Activated CD8-positive, alpha-beta memory T cell treated with anti-CD3 and anti-CD28 coated beads, Interleukin-2, amount 10 ng/mL, durations not matched to agents 7 days and 5 days (primary cell): ENCODE results near the gene OR8A1. TPM values are rescaled to one million over a fixed set of nuclear protein-coding genes. Genes with fewer than 3 reads are reported as not detected.

ENCODE experiments used
- ATAC-seq: fragments of 150-1000 bp; cut with Tn5 transposase; one replicate; pipeline ENCODE4 v1.10.0; 2021; ENCODE audit warnings: moderate library complexity
- CTCF ChIA-PET: fragments of 350-600 bp; sonication (Branson Sonifier 250); formaldehyde crosslinking; loops from one replicate; lab custom pipeline; 2021; ENCODE audit warnings: antibody characterized with exemption; lab: Charles Lee
- DNase-seq: peaks from one replicate; pipeline ENCODE4 v3.0.0-alpha.2; 2020
- H3K27ac Mint-ChIP-seq: one replicate; pipeline ENCODE4 v1.8.0; 2021; ENCODE audit warnings: mild to moderate bottlenecking, mixed read lengths
- H3K27me3 Mint-ChIP-seq: one replicate; pipeline ENCODE4 v1.8.0; 2021; ENCODE audit warnings: mixed read lengths
- H3K36me3 Mint-ChIP-seq: one replicate; pipeline ENCODE4 v1.8.0; 2021; ENCODE audit warnings: mild to moderate bottlenecking, mixed read lengths
- H3K4me1 Mint-ChIP-seq: one replicate; pipeline ENCODE4 v1.8.0; 2021; ENCODE audit warnings: mixed read lengths
- H3K4me3 Mint-ChIP-seq: one replicate; pipeline ENCODE4 v1.8.0; 2021; ENCODE audit warnings: mild to moderate bottlenecking, moderate library complexity, mixed read lengths
- H3K9me3 Mint-ChIP-seq: one replicate; pipeline ENCODE4 v1.8.0; 2022; ENCODE audit warnings: low read depth, mixed read lengths
- total RNA-seq, 2 experiments: library from RNA; stranded (reverse); gene quantifications; one replicate each; pipeline ENCODE4 v1.2.3, GENCODE V29; 2021

OR8A1 gene
- total RNA-seq, 2 experiments from 2014 or later = not detected

DNA sequence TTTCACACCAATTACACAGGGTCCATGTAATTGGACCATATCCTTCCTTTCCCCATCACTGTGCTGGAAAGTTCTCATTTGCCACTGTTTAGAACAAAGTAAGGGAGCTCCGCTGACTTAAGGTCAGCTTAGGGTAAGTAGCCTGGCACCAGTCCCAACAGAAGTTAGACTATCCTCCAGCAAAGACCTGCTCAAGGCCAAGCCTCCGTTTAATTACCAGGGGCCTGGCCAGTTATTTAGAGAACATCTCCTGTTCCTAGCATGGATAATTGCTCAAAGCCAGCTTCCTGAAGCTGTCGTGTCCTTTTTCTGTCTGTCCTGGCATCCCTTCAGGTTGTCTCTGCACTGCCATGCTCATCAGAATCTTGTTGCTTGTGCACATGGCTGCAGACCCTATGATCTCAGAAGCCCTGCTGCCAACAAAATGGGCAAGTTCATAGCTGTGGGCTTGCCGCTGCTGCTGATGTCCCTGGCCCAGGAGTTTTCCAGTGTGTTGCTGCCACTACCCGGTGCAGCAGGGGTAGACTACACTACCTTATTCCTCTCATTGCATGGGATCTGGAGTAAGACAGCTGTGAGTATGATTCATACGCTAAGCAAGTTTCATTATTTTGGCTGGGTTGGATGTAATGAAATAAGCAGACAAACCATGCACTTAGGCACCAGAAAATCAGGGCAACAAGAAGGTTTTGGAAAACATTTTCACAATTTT, 8.1 kb downstream of the OR8A1 start:
- Mint-ChIP-seq H3K27me3 (no peaks in the 10 kb centered on the region), H3K27ac (no peak overlapping the region), H3K4me3 (no peak overlapping the region), H3K36me3 (no peaks in the 10 kb centered on the region), H3K9me3 (no peaks in the 10 kb centered on the region), H3K4me1 (no peaks in the 10 kb centered on the region)
- DNase-seq (no peak), ATAC-seq (no peak)
- CTCF ChIA-PET = no interaction called here

DNA sequence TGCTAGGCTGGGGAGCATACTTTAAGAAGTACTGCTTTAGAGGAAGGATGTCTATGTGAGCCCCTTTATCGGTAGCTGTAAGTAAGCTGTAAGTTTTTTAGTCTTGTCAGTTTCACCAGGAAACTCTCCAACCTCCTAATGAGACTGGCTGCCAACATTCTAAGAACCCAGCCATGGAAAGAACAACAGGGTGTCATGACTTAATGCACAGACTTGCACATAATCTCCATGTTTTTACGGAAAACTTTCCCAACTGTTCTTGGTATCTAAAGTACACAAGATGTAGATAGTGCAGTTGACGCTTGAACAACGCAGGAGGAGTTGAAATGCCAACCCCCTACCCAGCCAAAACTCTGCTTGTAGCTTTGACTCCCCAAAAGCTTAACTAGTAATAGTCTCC, 9.0 kb downstream of the OR8A1 start:
- H3K27ac Mint-ChIP-seq = no peak overlapping the region
- no peaks in the 10 kb centered on the region for H3K27me3 Mint-ChIP-seq
- H3K36me3 Mint-ChIP-seq = no peaks in the 10 kb centered on the region
- DNase-seq (no peak), ATAC-seq (no peak)
- H3K4me3 Mint-ChIP-seq = no peak overlapping the region
- no peaks in the 10 kb centered on the region for H3K4me1 Mint-ChIP-seq
- CTCF ChIA-PET = no interaction called here
- no peaks in the 10 kb centered on the region for H3K9me3 Mint-ChIP-seq

DNA sequence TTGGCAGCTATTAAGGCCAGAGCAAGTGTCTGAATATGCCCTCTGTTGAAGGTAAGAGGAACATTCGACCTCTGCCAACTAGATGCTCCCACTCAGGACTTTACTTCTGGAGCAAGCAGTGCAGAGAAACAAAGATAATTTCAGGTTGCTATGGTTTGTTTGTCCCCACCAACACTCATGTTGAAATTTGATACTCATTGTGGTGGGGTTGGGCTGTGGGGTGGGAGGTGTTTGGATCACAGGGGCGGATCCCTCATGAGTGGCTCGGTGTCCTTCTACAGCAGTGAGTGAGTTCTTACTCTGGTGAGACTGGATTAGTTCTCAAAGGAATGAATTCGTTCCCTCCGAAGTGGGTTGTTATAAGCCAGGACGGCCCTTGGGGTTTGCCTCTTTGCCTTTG, 12.0 kb downstream of the OR8A1 start:
- ATAC-seq = no peak
- no peak for DNase-seq
- Mint-ChIP-seq H3K27ac (no peak overlapping the region), H3K27me3 (peaks cover 3% of the 10 kb centered on the region), H3K4me1 (no peaks in the 10 kb centered on the region), H3K9me3 (no peaks in the 10 kb centered on the region), H3K36me3 (no peaks in the 10 kb centered on the region), H3K4me3 (no peak overlapping the region)
- CTCF ChIA-PET = no interaction called here

DNA sequence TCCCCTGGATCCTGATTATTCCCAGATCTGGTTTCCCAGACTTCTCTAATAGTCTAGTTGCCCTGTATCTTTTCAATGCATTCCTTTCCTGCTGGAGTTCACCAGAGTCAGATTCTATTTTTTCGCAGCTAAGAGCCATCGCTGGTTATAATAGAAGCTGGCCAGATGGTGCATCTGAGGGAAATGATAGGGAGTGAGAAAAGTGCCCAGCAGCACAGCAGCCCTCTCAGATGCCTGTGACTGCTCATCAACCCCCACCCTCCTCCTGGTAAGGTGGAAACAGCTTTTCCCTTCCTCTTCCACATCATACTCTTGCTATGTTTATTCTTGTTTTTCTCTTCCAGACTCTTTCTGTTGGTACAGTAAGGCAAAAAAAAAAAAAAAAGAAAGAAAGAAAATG, 12.8 kb downstream of the OR8A1 start:
- H3K4me3 Mint-ChIP-seq = no peak overlapping the region
- no peaks in the 10 kb centered on the region for H3K9me3 Mint-ChIP-seq
- no peaks in the 10 kb centered on the region for H3K4me1 Mint-ChIP-seq
- DNase-seq (no peak), ATAC-seq (no peak)
- no peaks in the 10 kb centered on the region for H3K36me3 Mint-ChIP-seq
- CTCF ChIA-PET = no interaction called here
- H3K27ac Mint-ChIP-seq = no peak overlapping the region
- H3K27me3 Mint-ChIP-seq = peaks cover 9% of the 10 kb centered on the region

DNA sequence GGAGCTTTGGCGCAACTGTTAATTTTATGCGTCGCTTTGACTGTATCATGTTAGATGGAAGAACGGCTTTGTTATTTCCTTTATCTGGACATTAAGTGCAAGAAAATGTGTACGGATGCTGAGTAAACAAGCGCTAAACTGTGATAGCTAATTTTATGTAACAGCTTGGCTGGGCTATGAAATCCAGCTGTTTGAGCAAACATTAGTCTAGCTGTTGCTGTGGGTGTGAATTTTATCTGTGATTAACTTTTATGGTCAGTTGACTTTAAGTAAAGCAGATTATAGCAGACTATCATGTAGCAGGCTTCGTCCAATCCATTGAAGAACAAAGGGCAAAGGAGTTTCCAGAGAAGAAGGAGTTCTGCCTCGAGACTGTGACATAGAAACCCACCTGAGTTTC, 14.0 kb downstream of the OR8A1 start:
- H3K36me3 Mint-ChIP-seq = no peaks in the 10 kb centered on the region
- H3K27me3 Mint-ChIP-seq = peaks cover 12% of the 10 kb centered on the region
- ATAC-seq = no peak
- no peak overlapping the region for H3K4me3 Mint-ChIP-seq
- DNase-seq = no peak
- H3K27ac Mint-ChIP-seq = no peak overlapping the region
- no peaks in the 10 kb centered on the region for H3K9me3 Mint-ChIP-seq
- CTCF ChIA-PET = interaction anchor here (0.7 to 2.8 kb wide), 2 partner anchors 168 to 182 kb away, joined by 3 to 13 read pairs; no protein-coding TSS in a partner anchor
- H3K4me1 Mint-ChIP-seq = no peaks in the 10 kb centered on the region

DNA sequence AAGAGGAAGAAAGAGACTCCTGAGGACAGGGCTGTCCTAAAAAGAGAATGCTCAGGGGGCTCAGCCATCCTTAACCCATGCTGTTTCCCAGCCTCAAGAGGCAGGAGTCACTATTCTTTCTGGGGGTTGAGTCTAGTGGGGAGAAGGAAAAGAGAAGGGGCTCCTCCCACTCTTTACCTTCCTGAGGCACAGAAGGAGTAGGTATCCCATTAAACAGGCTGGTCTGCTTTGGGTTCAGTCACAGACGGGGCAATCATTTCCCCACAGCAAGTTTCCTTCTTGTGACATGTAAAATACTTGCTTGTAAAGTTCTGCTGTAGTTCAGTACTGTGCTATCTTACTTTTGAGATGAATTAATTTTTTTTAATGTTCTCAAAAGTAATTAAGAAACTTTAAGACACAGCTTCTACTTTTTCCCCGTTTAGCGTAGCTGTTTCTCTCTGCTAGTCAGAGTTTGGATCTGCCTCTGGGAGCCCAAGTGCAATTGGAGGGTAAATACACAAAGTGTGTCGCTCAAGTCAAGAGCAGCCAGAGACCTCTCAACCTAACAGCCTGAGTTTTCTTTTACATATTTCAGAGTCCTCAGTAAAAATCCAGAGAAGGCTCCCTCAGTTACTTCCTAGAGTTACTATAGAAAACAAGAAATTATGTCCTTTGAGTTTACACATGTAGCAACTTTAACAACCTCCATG, 15.0 kb downstream of the OR8A1 start:
- H3K4me3 Mint-ChIP-seq = no peak overlapping the region
- CTCF ChIA-PET = interaction anchor here (1.0 to 2.8 kb wide), 5 partner anchors 167 to 515 kb away, joined by 3 to 13 read pairs (median 4); no protein-coding TSS in a partner anchor
- no peaks in the 10 kb centered on the region for H3K4me1 Mint-ChIP-seq
- H3K36me3 Mint-ChIP-seq = no peaks in the 10 kb centered on the region
- no peak overlapping the region for H3K27ac Mint-ChIP-seq
- peaks cover 12% of the 10 kb centered on the region for H3K27me3 Mint-ChIP-seq
- no peaks in the 10 kb centered on the region for H3K9me3 Mint-ChIP-seq
- ATAC-seq (no peak), DNase-seq (no peak)

DNA sequence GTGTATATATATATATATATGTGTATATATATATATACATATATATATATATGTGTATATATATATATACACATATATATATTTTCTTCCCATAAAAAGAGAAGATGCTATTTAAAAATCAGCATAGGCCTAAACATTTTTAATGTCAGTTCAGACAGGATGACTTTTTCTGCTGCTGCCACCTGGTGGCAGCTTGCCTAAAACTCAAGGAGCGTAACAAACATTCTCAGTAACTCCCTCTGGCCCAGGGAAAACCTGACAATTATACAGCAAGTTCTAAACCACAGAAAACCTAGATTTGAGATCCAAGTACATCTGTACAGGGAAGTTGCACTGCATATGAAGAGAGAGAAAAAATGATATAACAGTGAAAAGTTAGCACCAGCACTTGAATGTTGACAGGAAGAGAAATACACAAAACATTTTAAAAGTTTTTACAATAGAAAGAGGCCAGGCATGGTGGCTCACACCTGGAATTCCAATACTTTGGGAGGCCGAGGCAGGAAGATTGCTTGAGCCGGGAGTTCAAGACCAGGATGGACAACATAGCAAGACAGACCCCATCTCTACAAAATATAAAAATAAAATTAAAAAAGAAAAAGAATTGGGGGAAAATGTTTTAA, 16.6 kb downstream of the OR8A1 start:
- CTCF ChIA-PET = interaction anchor here (0.8 to 2.8 kb wide), 6 partner anchors 9 to 208 kb away, joined by 3 to 13 read pairs (median 4); no protein-coding TSS in a partner anchor
- Mint-ChIP-seq H3K4me1 (no peaks in the 10 kb centered on the region), H3K4me3 (no peak overlapping the region), H3K9me3 (no peaks in the 10 kb centered on the region), H3K27me3 (peaks cover 12% of the 10 kb centered on the region), H3K27ac (no peak overlapping the region), H3K36me3 (no peaks in the 10 kb centered on the region)
- ATAC-seq (no peak), DNase-seq (peak; percentile 51)

DNA sequence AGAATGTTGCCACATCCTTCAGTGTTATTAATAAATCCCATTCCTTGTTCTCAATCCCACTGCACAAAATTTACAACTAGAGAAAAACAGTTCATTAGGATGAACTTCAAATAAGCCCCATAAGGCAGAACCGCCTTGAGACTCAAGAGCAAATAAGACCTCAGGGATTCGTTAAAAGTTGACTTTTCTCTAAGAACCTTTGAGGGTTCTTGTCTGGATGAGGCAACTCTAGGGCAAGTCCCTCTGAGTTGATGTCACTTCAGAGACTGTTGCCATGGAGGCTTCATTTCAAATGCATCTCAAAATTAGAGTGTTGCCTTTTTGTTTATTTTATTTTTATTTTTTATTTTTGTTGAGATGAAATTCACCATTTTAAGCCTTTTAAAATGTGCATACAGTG, 21.6 kb downstream of the OR8A1 start:
- CTCF ChIA-PET = no interaction called here
- DNase-seq (no peak), ATAC-seq (no peak)
- H3K4me3 Mint-ChIP-seq = no peak overlapping the region
- H3K27me3 Mint-ChIP-seq = peaks cover 25% of the 10 kb centered on the region
- H3K27ac Mint-ChIP-seq = no peak overlapping the region
- H3K9me3 Mint-ChIP-seq = no peaks in the 10 kb centered on the region
- no peaks in the 10 kb centered on the region for H3K4me1 Mint-ChIP-seq
- H3K36me3 Mint-ChIP-seq = no peaks in the 10 kb centered on the region

DNA sequence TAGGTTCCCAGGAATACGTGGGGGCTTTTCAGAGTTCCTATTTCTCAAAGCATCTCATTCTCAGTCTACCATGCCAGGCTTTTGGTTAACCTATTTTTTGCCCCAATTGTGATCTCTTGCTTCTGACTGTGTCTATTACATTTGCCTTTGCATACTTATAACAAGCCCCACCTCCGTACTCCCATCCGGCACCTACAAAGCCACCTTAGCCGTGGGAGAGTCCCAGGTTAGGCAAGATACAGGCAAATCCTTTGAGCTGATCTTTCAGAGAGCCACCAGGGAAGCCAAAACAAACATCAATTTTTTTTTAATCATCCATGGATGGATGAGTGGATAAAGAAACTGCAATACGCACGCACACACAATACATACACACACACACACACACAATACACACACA, 22.8 kb downstream of the OR8A1 start:
- Mint-ChIP-seq H3K4me1 (no peaks in the 10 kb centered on the region), H3K36me3 (no peaks in the 10 kb centered on the region), H3K27me3 (peaks cover 27% of the 10 kb centered on the region), H3K27ac (no peak overlapping the region), H3K4me3 (no peak overlapping the region), H3K9me3 (no peaks in the 10 kb centered on the region)
- CTCF ChIA-PET = no interaction called here
- DNase-seq (no peak), ATAC-seq (no peak)

DNA sequence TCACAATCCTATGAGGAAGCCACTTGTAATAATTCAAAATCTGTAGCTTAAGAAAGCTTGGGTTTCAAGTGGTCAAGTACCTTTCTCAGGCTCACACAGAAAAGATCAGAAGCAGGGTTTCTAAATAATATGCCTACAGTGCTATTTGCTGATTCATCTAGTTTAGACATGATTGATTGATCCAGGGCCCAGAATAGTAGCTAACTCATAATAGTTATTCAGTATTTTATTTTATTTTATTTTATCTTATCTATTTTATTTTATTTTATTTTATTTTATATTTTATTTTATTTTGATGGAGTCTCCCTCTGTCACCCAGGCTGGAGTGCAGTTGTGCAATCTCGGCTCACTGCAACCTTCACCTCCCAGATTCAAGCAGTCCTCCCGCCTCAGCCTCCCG, 25.5 kb downstream of the OR8A1 start:
- Mint-ChIP-seq H3K4me1 (no peaks in the 10 kb centered on the region), H3K36me3 (no peaks in the 10 kb centered on the region), H3K27ac (no peak overlapping the region), H3K9me3 (no peaks in the 10 kb centered on the region), H3K4me3 (no peak overlapping the region), H3K27me3 (peaks cover 31% of the 10 kb centered on the region)
- DNase-seq = no peak
- CTCF ChIA-PET = interaction anchor here (1.0 kb wide), 1 partner anchor 9 kb away, joined by 3 read pairs; no protein-coding TSS in a partner anchor
- ATAC-seq = no peak

DNA sequence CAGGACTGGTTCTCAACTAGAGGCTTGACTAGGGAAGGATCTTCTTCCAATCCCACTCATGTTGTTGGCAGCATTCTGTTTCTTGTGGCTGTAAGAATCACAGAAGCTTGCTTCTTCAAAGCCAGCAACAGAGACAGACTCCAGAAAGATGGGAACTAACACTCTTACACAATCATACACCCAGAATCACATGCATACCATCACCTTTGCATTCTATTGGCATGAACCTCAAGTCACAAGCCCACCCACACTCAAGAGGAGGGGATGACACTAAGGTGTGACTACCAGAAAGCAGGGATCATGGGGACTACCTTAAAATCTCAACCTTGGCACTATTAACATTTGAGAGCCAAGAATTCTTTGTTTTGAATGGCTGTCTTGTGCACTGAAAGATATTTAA, 27.8 kb downstream of the OR8A1 start:
- Mint-ChIP-seq H3K4me3 (no peak overlapping the region), H3K27ac (no peak overlapping the region), H3K27me3 (peaks cover 31% of the 10 kb centered on the region), H3K9me3 (no peaks in the 10 kb centered on the region), H3K4me1 (no peaks in the 10 kb centered on the region), H3K36me3 (no peaks in the 10 kb centered on the region)
- no peak for ATAC-seq
- no peak for DNase-seq
- CTCF ChIA-PET = no interaction called here

DNA sequence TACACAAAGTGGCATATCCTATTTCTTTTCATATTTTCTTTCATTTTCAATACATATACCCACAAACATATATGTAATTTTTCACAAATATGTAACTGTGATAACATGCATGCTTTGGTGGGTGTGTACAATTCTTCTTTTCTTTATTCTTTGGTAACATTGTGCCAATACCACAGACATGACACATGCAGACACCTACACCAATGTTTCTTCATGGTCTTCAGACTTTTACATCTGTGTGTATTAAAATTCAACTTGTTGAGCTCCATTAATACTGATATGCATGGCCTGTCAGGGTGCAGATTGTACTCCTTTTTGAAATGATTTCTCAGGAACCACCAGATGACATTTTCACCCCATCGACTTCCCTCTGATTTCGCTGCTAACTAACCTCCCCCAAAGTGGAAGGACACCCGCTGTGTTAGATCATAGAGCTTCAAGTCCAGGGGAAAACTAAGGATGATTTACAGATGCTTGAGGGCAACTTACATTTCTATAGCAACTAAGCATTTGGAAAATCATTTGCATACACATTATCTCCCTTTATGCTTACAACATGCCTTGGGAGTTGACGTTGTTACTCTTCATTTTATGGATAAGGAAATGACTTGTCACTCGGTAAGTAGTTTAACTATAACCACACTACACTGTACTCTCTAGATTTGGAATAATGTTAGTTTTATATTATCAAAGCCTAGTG, 31.0 kb downstream of the OR8A1 start:
- CTCF ChIA-PET = no interaction called here
- no peak for ATAC-seq
- H3K4me1 Mint-ChIP-seq = peaks cover 1% of the 10 kb centered on the region

DNA sequence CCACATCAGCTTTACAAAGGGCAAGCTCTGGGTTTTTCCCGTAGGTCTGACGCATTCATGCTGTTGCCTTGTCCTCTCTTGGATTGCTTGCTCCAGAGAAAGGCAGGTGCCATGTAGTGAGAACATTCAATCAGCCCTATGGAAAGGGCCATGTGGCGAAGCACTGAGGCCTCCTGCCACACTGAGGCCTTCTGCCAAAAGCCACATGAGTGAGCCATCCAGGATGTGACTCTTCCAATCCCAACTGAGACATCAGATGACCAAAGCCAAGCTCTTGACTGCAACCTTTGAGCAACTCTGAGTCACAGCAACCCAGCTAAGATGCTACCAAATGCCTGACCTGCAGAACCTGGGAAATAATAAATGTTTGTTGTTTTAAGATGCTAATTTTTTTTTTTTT, 32.4 kb downstream of the OR8A1 start:
- Mint-ChIP-seq H3K27me3 (peaks cover 15% of the 10 kb centered on the region), H3K36me3 (no peaks in the 10 kb centered on the region), H3K4me3 (no peak overlapping the region), H3K27ac (no peak overlapping the region), H3K4me1 (peaks cover 3% of the 10 kb centered on the region), H3K9me3 (no peaks in the 10 kb centered on the region)
- CTCF ChIA-PET = no interaction called here
- ATAC-seq (no peak), DNase-seq (no peak)

More for the DNA sequence above, 31.0 kb downstream of the OR8A1 start:
- Mint-ChIP-seq H3K4me3 (no peak overlapping the region), H3K27me3 (peaks cover 25% of the 10 kb centered on the region), H3K36me3 (no peaks in the 10 kb centered on the region), H3K27ac (no peak overlapping the region), H3K9me3 (no peaks in the 10 kb centered on the region)
- no peak for DNase-seq
